Measurements from ENCODE around the gene PRKCE.
A peak's percentile ranks its signal among the peaks of the same experiment; 100 is the strongest.

The PRKCE gene

GRCh38 chr2:45974056-45974455 lies 322.6 kb downstream of the PRKCE start:
- no peaks in the 10 kb centered on the region for H3K9me3 ChIP-seq (ENCODE audit: control insufficient read depth, low read length)
- H3K27ac ChIP-seq (ENCODE audit: low read length, poor library complexity, severe bottlenecking) = no peak overlapping the region
- no peak overlapping the region for H2AFZ ChIP-seq (ENCODE audit: low read depth, low read length)
- no peak for DNase-seq
- no peak overlapping the region for H2BK15ac ChIP-seq (ENCODE audit: low read depth, poor library complexity, severe bottlenecking)
- no peaks in the 10 kb centered on the region for H3K79me1 ChIP-seq (replicated peaks; ENCODE audit: low read length, poor library complexity, severe bottlenecking)
- no peak overlapping the region for H3K4me3 ChIP-seq (ENCODE audit: insufficient read depth in 1 of 2, low read depth in 1 of 2, low read length in 2 of 2)
- no peak overlapping the region for H2BK12ac ChIP-seq (ENCODE audit: low read length in 2 of 2)
- 99% methylated on average over 4 of the region's 4 CpGs for WGBS
- H3K9ac ChIP-seq (ENCODE audit: low read length) = no peak overlapping the region
- H3K4me2 ChIP-seq (ENCODE audit: low read length, poor library complexity, severe bottlenecking) = no peak overlapping the region
- H3K18ac ChIP-seq (ENCODE audit: low read depth in 1 of 2, low read length in 2 of 2) = no peak overlapping the region
- no peak overlapping the region for H2BK5ac ChIP-seq (ENCODE audit: low read depth, low read length, poor library complexity, severe bottlenecking)
- no peak overlapping the region for H3K23ac ChIP-seq (ENCODE audit: low read length in 2 of 2)
- no peaks in the 10 kb centered on the region for H3K27me3 ChIP-seq (ENCODE audit: control insufficient read depth in 1 of 2, insufficient read depth in 1 of 2, low read length in 2 of 2)
- no peak overlapping the region for H4K8ac ChIP-seq (ENCODE audit: low read length)
- no peak overlapping the region for H3K4ac ChIP-seq (ENCODE audit: low read depth in 1 of 2, low read length in 2 of 2)
- no peak overlapping the region for H4K91ac ChIP-seq (ENCODE audit: low read length)
- no peak overlapping the region for H2BK120ac ChIP-seq (ENCODE audit: low read depth, low read length)
- no peak overlapping the region for H2AK5ac ChIP-seq (ENCODE audit: low read length, severe bottlenecking)
- peaks cover 5% of the 10 kb centered on the region for H3K4me1 ChIP-seq (ENCODE audit: control insufficient read depth, insufficient read depth, low read depth, low read length)
- H3K14ac ChIP-seq (ENCODE audit: low read length in 2 of 2) = no peak overlapping the region
- peaks cover 0 to 14% of the 10 kb centered on the region in 2 experiments for H3K36me3 ChIP-seq (ENCODE audit: control insufficient read depth in 1 of 2, insufficient read depth in 2 of 2, low read depth in 1 of 2, low read length in 2 of 2)

GRCh38 chr2:45974762-45975408 lies 323.4 kb downstream of the PRKCE start:
- Histone ChIP-seq H3K9ac (ENCODE audit: low read length) (no peak overlapping the region), H3K4me1 (ENCODE audit: control insufficient read depth, insufficient read depth, low read depth, low read length) (no peaks in the 10 kb centered on the region), H3K4me3 (ENCODE audit: insufficient read depth in 1 of 2, low read depth in 1 of 2, low read length in 2 of 2) (no peak overlapping the region), H3K14ac (ENCODE audit: low read length in 2 of 2) (no peak overlapping the region), H3K18ac (ENCODE audit: low read depth in 1 of 2, low read length in 2 of 2) (no peak overlapping the region), H4K91ac (ENCODE audit: low read length) (no peak overlapping the region), H3K79me1 (replicated peaks; ENCODE audit: low read length, poor library complexity, severe bottlenecking) (no peaks in the 10 kb centered on the region), H3K4me2 (ENCODE audit: low read length, poor library complexity, severe bottlenecking) (no peak overlapping the region), H2BK15ac (ENCODE audit: low read depth, poor library complexity, severe bottlenecking) (no peak overlapping the region), H2BK12ac (ENCODE audit: low read length in 2 of 2) (no peak overlapping the region), H4K8ac (ENCODE audit: low read length) (no peak overlapping the region), H3K4ac (ENCODE audit: low read depth in 1 of 2, low read length in 2 of 2) (no peak overlapping the region), H3K27ac (ENCODE audit: low read length, poor library complexity, severe bottlenecking) (no peak overlapping the region), H2AFZ (ENCODE audit: low read depth, low read length) (no peak overlapping the region), H3K36me3 (ENCODE audit: control insufficient read depth in 1 of 2, insufficient read depth in 2 of 2, low read depth in 1 of 2, low read length in 2 of 2) (peaks cover 0 to 23% of the 10 kb centered on the region in 2 experiments), H2BK5ac (ENCODE audit: low read depth, low read length, poor library complexity, severe bottlenecking) (no peak overlapping the region), H3K9me3 (ENCODE audit: control insufficient read depth, low read length) (no peaks in the 10 kb centered on the region), H2AK5ac (ENCODE audit: low read length, severe bottlenecking) (no peak overlapping the region), H3K27me3 (ENCODE audit: control insufficient read depth in 1 of 2, insufficient read depth in 1 of 2, low read length in 2 of 2) (no peaks in the 10 kb centered on the region), H2BK120ac (ENCODE audit: low read depth, low read length) (no peak overlapping the region), H3K23ac (ENCODE audit: low read length in 2 of 2) (no peak overlapping the region)
- DNase-seq = no peak
- WGBS = 97% methylated on average over 6 of the region's 7 CpGs

GRCh38 chr2:45975752-45976517 lies 324.5 kb downstream of the PRKCE start:
- H2AFZ ChIP-seq (ENCODE audit: low read depth, low read length) = no peak overlapping the region
- no peak overlapping the region for H3K23ac ChIP-seq (ENCODE audit: low read length in 2 of 2)
- H2BK120ac ChIP-seq (ENCODE audit: low read depth, low read length) = no peak overlapping the region
- no peak overlapping the region for H2AK5ac ChIP-seq (ENCODE audit: low read length, severe bottlenecking)
- no peaks in the 10 kb centered on the region for H3K4me1 ChIP-seq (ENCODE audit: control insufficient read depth, insufficient read depth, low read depth, low read length)
- no peak overlapping the region for H3K9ac ChIP-seq (ENCODE audit: low read length)
- no peak overlapping the region for H3K4ac ChIP-seq (ENCODE audit: low read depth in 1 of 2, low read length in 2 of 2)
- no peak overlapping the region for H3K14ac ChIP-seq (ENCODE audit: low read length in 2 of 2)
- peaks cover 0 to 33% of the 10 kb centered on the region in 2 experiments for H3K36me3 ChIP-seq (ENCODE audit: control insufficient read depth in 1 of 2, insufficient read depth in 2 of 2, low read depth in 1 of 2, low read length in 2 of 2)
- peak overlapping the region in 1 of 2 experiments; percentile 3 for H2BK12ac ChIP-seq (ENCODE audit: low read length in 2 of 2)
- H3K27ac ChIP-seq (ENCODE audit: low read length, poor library complexity, severe bottlenecking) = no peak overlapping the region
- WGBS = 96% methylated on average over 12 of the region's 14 CpGs
- H3K79me1 ChIP-seq (replicated peaks; ENCODE audit: low read length, poor library complexity, severe bottlenecking) = no peaks in the 10 kb centered on the region
- no peak overlapping the region for H3K4me2 ChIP-seq (ENCODE audit: low read length, poor library complexity, severe bottlenecking)
- H2BK15ac ChIP-seq (ENCODE audit: low read depth, poor library complexity, severe bottlenecking) = no peak overlapping the region
- no peaks in the 10 kb centered on the region for H3K9me3 ChIP-seq (ENCODE audit: control insufficient read depth, low read length)
- no peak overlapping the region for H3K4me3 ChIP-seq (ENCODE audit: insufficient read depth in 1 of 2, low read depth in 1 of 2, low read length in 2 of 2)
- no peak overlapping the region for H3K18ac ChIP-seq (ENCODE audit: low read depth in 1 of 2, low read length in 2 of 2)
- no peaks in the 10 kb centered on the region for H3K27me3 ChIP-seq (ENCODE audit: control insufficient read depth in 1 of 2, insufficient read depth in 1 of 2, low read length in 2 of 2)
- peak overlapping the region; percentile 59 for H4K8ac ChIP-seq (ENCODE audit: low read length)
- no peak for DNase-seq
- no peak overlapping the region for H4K91ac ChIP-seq (ENCODE audit: low read length)
- no peak overlapping the region for H2BK5ac ChIP-seq (ENCODE audit: low read depth, low read length, poor library complexity, severe bottlenecking)

- Histone ChIP-seq H3K4ac (ENCODE audit: low read depth in 1 of 2, low read length in 2 of 2) (no peak overlapping the region), H2AFZ (ENCODE audit: low read depth, low read length) (no peak overlapping the region), H3K36me3 (ENCODE audit: control insufficient read depth in 1 of 2, insufficient read depth in 2 of 2, low read depth in 1 of 2, low read length in 2 of 2) (peaks cover 2 to 57% of the 10 kb centered on the region in 2 experiments), H3K27me3 (ENCODE audit: control insufficient read depth in 1 of 2, insufficient read depth in 1 of 2, low read length in 2 of 2) (no peaks in the 10 kb centered on the region), H3K4me3 (ENCODE audit: insufficient read depth in 1 of 2, low read depth in 1 of 2, low read length in 2 of 2) (no peak overlapping the region), H2BK15ac (ENCODE audit: low read depth, poor library complexity, severe bottlenecking) (no peak overlapping the region), H3K18ac (ENCODE audit: low read depth in 1 of 2, low read length in 2 of 2) (no peak overlapping the region), H3K4me2 (ENCODE audit: low read length, poor library complexity, severe bottlenecking) (no peak overlapping the region), H2AK5ac (ENCODE audit: low read length, severe bottlenecking) (no peak overlapping the region), H3K14ac (ENCODE audit: low read length in 2 of 2) (no peak overlapping the region), H3K9me3 (ENCODE audit: control insufficient read depth, low read length) (no peaks in the 10 kb centered on the region), H3K23ac (ENCODE audit: low read length in 2 of 2) (no peak overlapping the region), H2BK12ac (ENCODE audit: low read length in 2 of 2) (no peak overlapping the region), H4K8ac (ENCODE audit: low read length) (no peak overlapping the region), H3K79me1 (replicated peaks; ENCODE audit: low read length, poor library complexity, severe bottlenecking) (no peaks in the 10 kb centered on the region), H2BK120ac (ENCODE audit: low read depth, low read length) (no peak overlapping the region), H3K9ac (ENCODE audit: low read length) (no peak overlapping the region), H2BK5ac (ENCODE audit: low read depth, low read length, poor library complexity, severe bottlenecking) (no peak overlapping the region), H3K4me1 (ENCODE audit: control insufficient read depth, insufficient read depth, low read depth, low read length) (no peaks in the 10 kb centered on the region), H4K91ac (ENCODE audit: low read length) (no peak overlapping the region), H3K27ac (ENCODE audit: low read length, poor library complexity, severe bottlenecking) (no peak overlapping the region)
- DNase-seq = no peak
- WGBS = 94% methylated on average over 4 of the region's 4 CpGs
These were observed 326.9 kb downstream of the PRKCE start for GRCh38 chr2:45978302-45978859.

Data from mesenchymal stem cell (in vitro differentiated cells and primary cell).